Measurements from ENCODE around the gene NAA16.

- no peak for TF ChIP-seq CTCF (conservative IDR thresholded peaks at IDR 0.05)
- TF ChIP-seq EZH2 (IDR thresholded peaks at IDR 0.05; ENCODE audit: low read depth) = no peak
Observed at GRCh38 chr13:41299316-41300094, 11.6 kb upstream of the NAA16 start.

All from PC-9 (cell line).